GM23338 (cell line): ENCODE measurements around the gene NAA80. TPM values are rescaled to one million over a fixed set of nuclear protein-coding genes. Genes with fewer than 3 reads are reported as not detected.

ENCODE experiments used
- ATAC-seq: fragments of 200-7000 bp; cut with Tn5 transposase; 3 replicates; pipeline ENCODE4 v1.9.1; 2020
- DNase-seq: peaks from one replicate; pipeline ENCODE4 v3.0.0-alpha.2; 2015; ENCODE audit warnings: low spot score
- H2AFZ ChIP-seq: fragments of 200-600 bp; sonication (generic); 2 replicates; pipeline ENCODE4 v1.8.0; 2016; ENCODE audit warnings: antibody characterized with exemption, mild to moderate bottlenecking, moderate library complexity
- H3F3A ChIP-seq: fragments of 200-600 bp; sonication (generic); replicated peaks from 2 replicates; pipeline ENCODE4 v1.8.0; 2017; ENCODE audit warnings: antibody characterized with exemption, mixed run types, low read depth
- H3K27ac ChIP-seq: fragments of 200-600 bp; sonication (generic); 2 replicates; pipeline ENCODE4 v1.6.1; 2016; ENCODE audit warnings: low read depth
- H3K27me3 ChIP-seq: fragments of 200-600 bp; sonication (generic); 2 replicates; pipeline ENCODE4 v1.8.0; 2016; ENCODE audit warnings: mild to moderate bottlenecking, mixed run types, moderate library complexity; ENCODE audit not compliant: insufficient read depth
- H3K36me3 ChIP-seq: fragments of 200-600 bp; sonication (generic); 2 replicates; pipeline ENCODE4 v1.8.0; 2016; ENCODE audit warnings: mild to moderate bottlenecking; ENCODE audit not compliant: insufficient read depth
- H3K4me1 ChIP-seq: fragments of 200-600 bp; sonication (generic); 2 replicates; pipeline ENCODE4 v1.8.0; 2016; ENCODE audit warnings: mild to moderate bottlenecking, moderate library complexity; ENCODE audit not compliant: insufficient read depth
- H3K4me2 ChIP-seq: fragments of 200-600 bp; sonication (generic); 2 replicates; pipeline ENCODE4 v1.7.1; 2017; ENCODE audit warnings: mixed run types
- H3K4me3 ChIP-seq: fragments of 200-600 bp; sonication (generic); 2 replicates; pipeline ENCODE4 v1.6.1; 2016; ENCODE audit warnings: mixed run types
- H3K79me2 ChIP-seq: fragments of 200-600 bp; sonication (generic); replicated peaks from 2 replicates; pipeline ENCODE4 v1.8.0; 2017; ENCODE audit warnings: mild to moderate bottlenecking; ENCODE audit not compliant: insufficient read depth
- H3K9me2 ChIP-seq: fragments of 200-600 bp; sonication (generic); 2 replicates; pipeline ENCODE4 v1.8.0; 2017; ENCODE audit not compliant: insufficient read depth
- H4K20me1 ChIP-seq: fragments of 200-600 bp; sonication (generic); replicated peaks from 2 replicates; pipeline ENCODE4 v1.8.0; 2017; ENCODE audit warnings: mild to moderate bottlenecking; ENCODE audit not compliant: insufficient read depth
- H3K27ac Mint-ChIP-seq: 2 replicates; pipeline ENCODE4 v1.8.0; 2020; ENCODE audit warnings: inconsistent platforms, mild to moderate bottlenecking, moderate library complexity, mixed read lengths
- H3K27me3 Mint-ChIP-seq: 3 replicates; pipeline ENCODE4 v1.8.0; 2022; ENCODE audit warnings: low read depth, mild to moderate bottlenecking, moderate library complexity, mixed read lengths, inconsistent platforms; ENCODE audit not compliant: insufficient read depth, poor library complexity
- H3K36me3 Mint-ChIP-seq: 3 replicates; pipeline ENCODE4 v1.8.0; 2021; ENCODE audit warnings: low read depth, mild to moderate bottlenecking, inconsistent platforms, moderate library complexity, mixed read lengths
- H3K4me1 Mint-ChIP-seq: 3 replicates; pipeline ENCODE4 v1.8.0; 2020; ENCODE audit warnings: mild to moderate bottlenecking, inconsistent platforms, mixed read lengths
- H3K4me3 Mint-ChIP-seq: 3 replicates; pipeline ENCODE4 v1.8.0; 2021; ENCODE audit warnings: moderate library complexity, mild to moderate bottlenecking, inconsistent platforms, mixed read lengths
- H3K9me3 Mint-ChIP-seq: 3 replicates; pipeline ENCODE4 v1.8.0; 2020; ENCODE audit warnings: moderate library complexity, mild to moderate bottlenecking, inconsistent platforms, mixed read lengths
- CREB1 ChIP-seq: fragments of 250-450 bp; sonication (Bioruptor Pico); IDR thresholded peaks from 2 replicates; pipeline ENCODE4 v1.5.0; 2020; ENCODE audit warnings: low read depth, mild to moderate bottlenecking, moderate library complexity
- EZH2 ChIP-seq: fragments of 200-600 bp; sonication (generic); IDR thresholded peaks from one replicate; pipeline ENCODE4 v1.8.0; 2017; ENCODE audit warnings: antibody characterized with exemption, mild to moderate bottlenecking, low read depth; ENCODE audit not compliant: unreplicated experiment
- JUNB ChIP-seq: IDR thresholded peaks from one replicate; pipeline ENCODE4 v1.6.1; 2016; ENCODE audit warnings: antibody characterized with exemption; ENCODE audit not compliant: unreplicated experiment
- NANOG ChIP-seq: IDR thresholded peaks from 2 replicates; pipeline ENCODE4 v1.6.1; 2016; ENCODE audit warnings: antibody characterized with exemption, borderline replicate concordance
- POLR2AphosphoS5 ChIP-seq: IDR thresholded peaks from 2 replicates; pipeline ENCODE4 v1.6.1; 2016; ENCODE audit warnings: antibody characterized with exemption, low read depth
- STAT1 ChIP-seq: IDR thresholded peaks from one replicate; pipeline ENCODE4 v1.6.1; 2016; ENCODE audit warnings: antibody characterized with exemption; ENCODE audit not compliant: unreplicated experiment
- ZNF114 ChIP-seq: fragments of 250-450 bp; sonication (Bioruptor Pico); IDR thresholded peaks from 2 replicates; pipeline ENCODE4 v1.5.0; 2020; ENCODE audit warnings: mild to moderate bottlenecking, moderate library complexity
- ZNF331 ChIP-seq: fragments of 250-450 bp; sonication (Bioruptor Pico); IDR thresholded peaks from 2 replicates; pipeline ENCODE4 v1.5.0; 2020; ENCODE audit warnings: low read depth, mild to moderate bottlenecking, moderate library complexity
- polyA plus RNA-seq: library from polyadenylated mRNA; unstranded; fragments of >200 nt; fragmentation: Nextera tagmentation; extraction: Ambion mirVana; gene quantifications from 2 replicates; pipeline ENCODE4 v1.2.1, GENCODE V29; 2016
- total RNA-seq: library from RNA; depleted of rRNA; stranded (reverse); fragments of >200 nt; shearing (Covaris generic); gene quantifications from 2 replicates; pipeline ENCODE4 v1.2.3, GENCODE V29; 2014
- TF ChIP-seq, protein P1 (sequence below), 2 experiments: fragments of 200-600 bp in 1 of 2; sonication (generic) in 1 of 2; conservative IDR thresholded peaks; 2 replicates each; pipeline versions ENCODE4 v1.5.1 to v1.6.1; 2016 to 2017; ENCODE audit warnings: antibody characterized with exemption in 2 of 2, low read depth in 2 of 2, mild to moderate bottlenecking in 2 of 2, moderate library complexity in 1 of 2
- TF ChIP-seq, protein P2 (sequence below): IDR thresholded peaks from one replicate; pipeline ENCODE4 v1.6.1; 2018; ENCODE audit warnings: antibody characterized with exemption; ENCODE audit not compliant: unreplicated experiment
- TF ChIP-seq, protein P3 (sequence below): IDR thresholded peaks from 2 replicates; pipeline ENCODE4 v1.6.1; 2016; ENCODE audit warnings: antibody characterized with exemption

Gene NAA80
- total and polyA plus RNA-seq, 2 experiments from 2014 or later, result 12.1 to 16.7 TPM

DNA sequence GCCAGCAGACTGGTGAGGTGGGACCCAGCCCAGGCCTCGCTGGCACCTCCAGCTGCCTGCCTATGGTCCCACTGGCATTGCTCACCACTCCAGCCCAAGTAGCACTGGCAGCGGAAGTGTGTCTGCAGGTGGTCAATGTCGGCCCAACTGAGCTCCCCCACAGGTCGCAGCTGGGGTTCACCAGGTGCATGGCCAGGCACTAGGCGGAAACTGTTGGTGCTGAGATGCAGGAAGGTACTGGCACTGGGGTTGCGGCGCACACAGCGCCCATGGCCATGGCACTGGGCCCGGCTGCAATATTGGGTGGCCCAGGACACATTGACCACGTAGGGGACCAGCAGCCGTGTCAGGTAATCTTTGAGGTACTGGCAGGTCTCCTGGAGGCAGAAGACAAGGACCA, 19.0 kb upstream of the NAA80 start (continued):
- TF ChIP-seq, protein P1, sequence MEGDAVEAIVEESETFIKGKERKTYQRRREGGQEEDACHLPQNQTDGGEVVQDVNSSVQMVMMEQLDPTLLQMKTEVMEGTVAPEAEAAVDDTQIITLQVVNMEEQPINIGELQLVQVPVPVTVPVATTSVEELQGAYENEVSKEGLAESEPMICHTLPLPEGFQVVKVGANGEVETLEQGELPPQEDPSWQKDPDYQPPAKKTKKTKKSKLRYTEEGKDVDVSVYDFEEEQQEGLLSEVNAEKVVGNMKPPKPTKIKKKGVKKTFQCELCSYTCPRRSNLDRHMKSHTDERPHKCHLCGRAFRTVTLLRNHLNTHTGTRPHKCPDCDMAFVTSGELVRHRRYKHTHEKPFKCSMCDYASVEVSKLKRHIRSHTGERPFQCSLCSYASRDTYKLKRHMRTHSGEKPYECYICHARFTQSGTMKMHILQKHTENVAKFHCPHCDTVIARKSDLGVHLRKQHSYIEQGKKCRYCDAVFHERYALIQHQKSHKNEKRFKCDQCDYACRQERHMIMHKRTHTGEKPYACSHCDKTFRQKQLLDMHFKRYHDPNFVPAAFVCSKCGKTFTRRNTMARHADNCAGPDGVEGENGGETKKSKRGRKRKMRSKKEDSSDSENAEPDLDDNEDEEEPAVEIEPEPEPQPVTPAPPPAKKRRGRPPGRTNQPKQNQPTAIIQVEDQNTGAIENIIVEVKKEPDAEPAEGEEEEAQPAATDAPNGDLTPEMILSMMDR (conservative IDR thresholded peaks at IDR 0.05; ENCODE audit: low read depth in 2 of 2), result no peak
- TF ChIP-seq STAT1 (no peak), CREB1 (no peak), POLR2AphosphoS5 (no peak), JUNB (no peak)
- TF ChIP-seq, protein P2, sequence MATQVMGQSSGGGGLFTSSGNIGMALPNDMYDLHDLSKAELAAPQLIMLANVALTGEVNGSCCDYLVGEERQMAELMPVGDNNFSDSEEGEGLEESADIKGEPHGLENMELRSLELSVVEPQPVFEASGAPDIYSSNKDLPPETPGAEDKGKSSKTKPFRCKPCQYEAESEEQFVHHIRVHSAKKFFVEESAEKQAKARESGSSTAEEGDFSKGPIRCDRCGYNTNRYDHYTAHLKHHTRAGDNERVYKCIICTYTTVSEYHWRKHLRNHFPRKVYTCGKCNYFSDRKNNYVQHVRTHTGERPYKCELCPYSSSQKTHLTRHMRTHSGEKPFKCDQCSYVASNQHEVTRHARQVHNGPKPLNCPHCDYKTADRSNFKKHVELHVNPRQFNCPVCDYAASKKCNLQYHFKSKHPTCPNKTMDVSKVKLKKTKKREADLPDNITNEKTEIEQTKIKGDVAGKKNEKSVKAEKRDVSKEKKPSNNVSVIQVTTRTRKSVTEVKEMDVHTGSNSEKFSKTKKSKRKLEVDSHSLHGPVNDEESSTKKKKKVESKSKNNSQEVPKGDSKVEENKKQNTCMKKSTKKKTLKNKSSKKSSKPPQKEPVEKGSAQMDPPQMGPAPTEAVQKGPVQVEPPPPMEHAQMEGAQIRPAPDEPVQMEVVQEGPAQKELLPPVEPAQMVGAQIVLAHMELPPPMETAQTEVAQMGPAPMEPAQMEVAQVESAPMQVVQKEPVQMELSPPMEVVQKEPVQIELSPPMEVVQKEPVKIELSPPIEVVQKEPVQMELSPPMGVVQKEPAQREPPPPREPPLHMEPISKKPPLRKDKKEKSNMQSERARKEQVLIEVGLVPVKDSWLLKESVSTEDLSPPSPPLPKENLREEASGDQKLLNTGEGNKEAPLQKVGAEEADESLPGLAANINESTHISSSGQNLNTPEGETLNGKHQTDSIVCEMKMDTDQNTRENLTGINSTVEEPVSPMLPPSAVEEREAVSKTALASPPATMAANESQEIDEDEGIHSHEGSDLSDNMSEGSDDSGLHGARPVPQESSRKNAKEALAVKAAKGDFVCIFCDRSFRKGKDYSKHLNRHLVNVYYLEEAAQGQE, result no peak

- Histone ChIP-seq H2AFZ (no peak overlapping the region), H3K4me2 (no peak overlapping the region), H3K27me3 (no peaks in the 10 kb centered on the region), H3K36me3 (peaks cover 8% of the 10 kb centered on the region), H3K9me2 (no peaks in the 10 kb centered on the region), H3K4me1 (peaks cover 6% of the 10 kb centered on the region; the same call in 1 of the 2 replicates), H4K20me1 (peaks cover 5% of the 10 kb centered on the region; the same call in 1 of the 2 replicates), H3K79me2 (peaks cover 26% of the 10 kb centered on the region), H3K27ac (no peak overlapping the region), H3F3A (peaks cover 14% of the 10 kb centered on the region; the same call in 1 of the 2 replicates), H3K4me3 (no peak overlapping the region)
- no peak overlapping the region for H3K27ac Mint-ChIP-seq
- DNase-seq, result no peak
- H3K4me3 Mint-ChIP-seq, result no peak overlapping the region
- ATAC-seq, result no peak
- peaks cover 65% of the 10 kb centered on the region for H3K36me3 Mint-ChIP-seq
- peaks cover 5% of the 10 kb centered on the region for H3K27me3 Mint-ChIP-seq
- H3K4me1 Mint-ChIP-seq, result peaks cover 20% of the 10 kb centered on the region
- TF ChIP-seq, protein P2, result no peak
- TF ChIP-seq, protein P1 (conservative IDR thresholded peaks at IDR 0.05; ENCODE audit: low read depth in 2 of 2), result no peak
- no peak for TF ChIP-seq STAT1
- no peak for TF ChIP-seq EZH2
- no peak for TF ChIP-seq JUNB
- TF ChIP-seq ZNF331 (CRISPR knock-in tag), result no peak
- TF ChIP-seq POLR2AphosphoS5, result no peak
- TF ChIP-seq, protein P3, sequence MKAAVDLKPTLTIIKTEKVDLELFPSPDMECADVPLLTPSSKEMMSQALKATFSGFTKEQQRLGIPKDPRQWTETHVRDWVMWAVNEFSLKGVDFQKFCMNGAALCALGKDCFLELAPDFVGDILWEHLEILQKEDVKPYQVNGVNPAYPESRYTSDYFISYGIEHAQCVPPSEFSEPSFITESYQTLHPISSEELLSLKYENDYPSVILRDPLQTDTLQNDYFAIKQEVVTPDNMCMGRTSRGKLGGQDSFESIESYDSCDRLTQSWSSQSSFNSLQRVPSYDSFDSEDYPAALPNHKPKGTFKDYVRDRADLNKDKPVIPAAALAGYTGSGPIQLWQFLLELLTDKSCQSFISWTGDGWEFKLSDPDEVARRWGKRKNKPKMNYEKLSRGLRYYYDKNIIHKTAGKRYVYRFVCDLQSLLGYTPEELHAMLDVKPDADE, result no peak
- TF ChIP-seq NANOG, result no peak
- TF ChIP-seq ZNF114 (CRISPR knock-in tag), result no peak
- H3K9me3 Mint-ChIP-seq, result peaks cover 14% of the 10 kb centered on the region
Observed at GRCh38 chr3:50317300-50317699, 18.1 kb upstream of the NAA80 start.
